H54 (cell line): ENCODE data around the gene DHX9.
A peak's percentile ranks its signal among the peaks of the same experiment; 100 is the strongest.

Experiments used
- DNase-seq: peaks from one replicate; pipeline ENCODE4 v3.0.0; 2011; ENCODE audit warnings: low spot score, mixed read lengths; ENCODE audit not compliant: insufficient read length
- FAIRE-seq: peaks from 3 replicates; lab custom pipeline; 2011; peaks lifted over from hg19 to GRCh38; lab: Jason Lieb, UNC
- POLR2A ChIP-seq: IDR thresholded peaks from 2 replicates; pipeline ENCODE4 v1.6.1; 2011; ENCODE audit warnings: low read depth, mild to moderate bottlenecking, low read length

Gene DHX9

DNA sequence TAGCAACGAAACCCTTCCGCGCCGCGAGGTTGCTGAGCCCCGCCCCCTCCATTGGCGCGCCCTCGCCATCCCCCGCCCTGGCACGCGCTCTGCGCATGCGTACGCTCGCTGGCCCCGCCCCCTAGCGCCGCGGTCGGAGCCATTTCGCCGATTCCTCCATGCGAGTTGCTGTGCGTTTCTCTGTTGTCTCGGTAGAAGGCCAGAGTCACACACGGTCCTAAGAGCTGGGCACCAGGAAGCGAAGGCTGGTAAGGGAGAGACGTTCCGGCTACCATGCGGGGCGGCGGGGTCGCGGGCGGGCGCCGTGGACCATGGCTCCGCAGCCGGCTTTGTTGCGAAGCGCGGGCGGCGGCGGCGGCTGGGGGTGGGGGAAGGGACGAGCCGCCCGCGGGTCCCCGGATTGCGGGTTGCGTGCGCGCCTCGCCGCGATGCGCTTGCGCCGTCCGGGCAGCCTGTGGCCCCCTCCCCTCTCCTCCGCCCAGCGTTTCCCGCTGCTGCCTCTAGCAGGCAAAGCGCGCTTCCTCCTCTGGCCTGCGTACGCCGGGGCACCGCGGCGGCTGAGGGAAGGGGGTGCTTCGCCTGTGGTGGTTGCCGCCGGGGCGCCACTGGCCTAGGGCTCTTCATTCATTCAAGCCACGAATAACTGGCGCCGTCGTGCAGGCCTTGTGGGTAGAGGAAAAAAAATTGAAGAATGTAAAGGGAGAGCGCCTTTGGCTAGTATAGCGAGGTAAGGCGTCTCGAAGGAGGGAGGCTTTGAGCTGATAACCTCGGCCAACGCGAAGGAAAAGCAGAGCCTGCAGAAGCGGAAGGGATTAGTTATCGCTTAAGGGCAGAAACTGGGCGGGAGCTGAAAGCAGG lies at the start of gene DHX9:
Gene DHX9 (plus strand): TSS at position 139 of the 858 bp plus-strand sequence. CDS start 3,220 bp downstream, outside the sequence.
- DNase-seq (peak; percentile 88), FAIRE-seq (peak; percentile 43)
- TF ChIP-seq POLR2A: peak; percentile 98

DNA sequence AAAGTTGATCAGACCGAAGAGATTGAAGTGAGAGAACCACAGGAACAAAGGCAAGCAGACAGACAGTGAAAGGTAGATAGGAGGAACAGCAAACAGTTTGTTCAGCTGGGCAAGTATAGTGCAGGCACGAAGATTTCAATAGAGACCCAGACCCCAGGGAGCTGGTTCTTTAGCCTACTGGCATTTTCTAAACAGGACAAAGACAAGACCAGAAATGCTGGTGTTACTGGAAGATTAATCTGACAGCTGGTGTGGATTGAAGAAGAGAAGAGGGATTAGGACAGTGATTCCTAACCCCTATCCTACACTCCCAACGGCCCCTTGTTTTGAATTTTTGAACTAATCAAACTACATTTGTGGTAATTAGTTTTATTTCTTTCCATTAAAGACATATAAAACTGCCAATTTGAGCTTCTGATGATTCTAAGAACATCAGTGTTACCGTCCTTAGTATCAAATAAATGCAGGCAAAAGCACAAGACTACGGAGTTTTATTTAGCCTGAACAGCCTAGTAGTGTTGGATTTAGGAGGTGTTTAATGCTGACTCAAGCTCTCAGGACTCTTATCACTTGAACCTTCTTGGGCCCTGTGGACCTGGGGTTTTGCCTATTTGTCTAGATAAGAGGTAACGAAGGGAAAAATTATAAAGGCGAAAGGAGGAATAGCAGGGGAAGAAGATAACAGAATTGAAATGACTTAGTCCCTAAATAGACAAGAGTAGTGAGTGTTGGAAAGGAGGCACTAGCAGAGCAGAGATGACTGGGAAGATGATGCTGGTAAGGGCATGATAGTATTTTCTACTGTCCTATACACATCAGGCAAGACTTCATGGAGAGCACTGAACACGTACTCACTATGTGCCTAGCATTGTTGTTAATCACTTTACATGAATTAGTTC lies 47.6 kb upstream of the DHX9 start:
- no peak for FAIRE-seq
- DNase-seq: no peak
- TF ChIP-seq POLR2A: no peak

DNA sequence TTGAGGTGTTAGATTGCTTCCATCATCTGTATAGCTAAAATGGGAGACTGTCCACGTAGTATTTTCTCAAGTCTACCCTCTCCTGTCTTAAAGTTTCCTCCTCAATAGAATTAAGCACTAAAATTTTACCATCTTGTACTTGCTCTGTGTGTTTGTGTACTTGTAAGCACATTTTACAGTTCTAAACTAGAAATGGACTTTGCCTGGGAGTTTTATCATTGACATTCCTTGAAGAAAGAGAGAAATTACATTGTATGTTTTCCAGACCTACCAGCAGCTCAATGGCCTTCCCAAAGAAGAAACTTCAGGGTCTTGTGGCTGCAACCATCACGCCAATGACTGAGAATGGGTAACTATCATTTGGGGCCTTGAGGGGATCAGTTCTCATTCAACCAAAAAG lies 45.1 kb upstream of the DHX9 start:
- FAIRE-seq (no peak), DNase-seq (no peak)
- no peak for TF ChIP-seq POLR2A

DNA sequence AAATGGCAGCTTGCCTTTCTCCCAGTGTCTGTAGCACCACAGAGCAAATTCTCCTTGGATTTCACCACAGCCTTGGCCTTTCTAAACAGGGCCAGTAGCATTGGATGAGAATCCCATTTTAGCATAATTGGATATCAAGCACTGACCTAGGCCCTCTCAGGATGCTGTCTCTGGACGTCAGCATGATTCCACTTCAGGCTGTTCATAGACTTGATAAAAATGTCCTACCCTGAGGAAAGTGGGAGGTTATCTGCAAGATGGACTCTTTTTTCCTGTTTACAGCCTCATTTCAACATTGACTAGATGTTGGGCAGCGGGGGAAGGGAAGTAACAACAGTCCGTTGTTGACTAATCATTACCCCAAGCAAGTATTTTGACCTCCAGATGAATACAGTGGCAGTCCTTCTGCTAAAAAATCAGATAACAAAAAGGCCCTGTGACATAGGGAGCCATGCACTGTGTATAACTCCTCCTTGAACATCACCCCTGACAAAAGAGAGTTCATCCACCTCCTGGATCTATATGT lies 44.4 kb upstream of the DHX9 start:
- no peak for TF ChIP-seq POLR2A
- FAIRE-seq (no peak), DNase-seq (no peak)

DNA sequence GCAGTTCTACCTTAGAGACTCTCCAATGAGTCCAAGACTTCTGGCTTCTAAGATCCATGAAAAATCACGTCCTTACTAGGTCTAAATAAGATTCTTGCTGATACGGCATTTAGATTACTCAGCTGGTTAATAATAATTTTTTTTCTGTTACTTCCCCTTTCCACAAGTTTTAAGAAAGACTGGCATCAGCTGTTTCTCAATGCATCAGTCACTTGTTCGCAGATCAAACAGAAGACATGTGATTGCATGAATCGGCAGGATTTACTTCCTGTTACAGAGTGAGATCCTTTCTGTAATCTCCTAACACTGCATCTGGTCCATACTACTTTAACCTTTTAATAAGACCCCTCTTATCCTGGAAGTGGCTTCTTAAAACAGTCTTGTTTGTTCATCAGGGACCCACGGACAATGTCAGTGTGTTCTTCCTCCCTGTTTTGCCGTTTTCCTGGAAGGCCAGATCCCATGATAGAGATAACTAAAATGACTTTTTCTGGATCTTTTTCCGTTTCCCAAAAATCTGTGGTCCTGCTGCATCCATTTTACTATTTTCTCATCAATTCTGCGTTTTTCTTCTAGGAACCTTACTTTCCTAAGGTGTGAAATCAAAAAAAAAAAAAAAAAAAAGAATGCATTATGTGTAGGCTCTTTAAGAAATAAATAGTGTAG lies 43.5 kb upstream of the DHX9 start:
- FAIRE-seq (no peak), DNase-seq (no peak)
- no peak for TF ChIP-seq POLR2A

GRCh38 chr1:182802006-182802803 lies 36.9 kb upstream of the DHX9 start:
- DNase-seq (no peak), FAIRE-seq (no peak)
- no peak for TF ChIP-seq POLR2A

DNA sequence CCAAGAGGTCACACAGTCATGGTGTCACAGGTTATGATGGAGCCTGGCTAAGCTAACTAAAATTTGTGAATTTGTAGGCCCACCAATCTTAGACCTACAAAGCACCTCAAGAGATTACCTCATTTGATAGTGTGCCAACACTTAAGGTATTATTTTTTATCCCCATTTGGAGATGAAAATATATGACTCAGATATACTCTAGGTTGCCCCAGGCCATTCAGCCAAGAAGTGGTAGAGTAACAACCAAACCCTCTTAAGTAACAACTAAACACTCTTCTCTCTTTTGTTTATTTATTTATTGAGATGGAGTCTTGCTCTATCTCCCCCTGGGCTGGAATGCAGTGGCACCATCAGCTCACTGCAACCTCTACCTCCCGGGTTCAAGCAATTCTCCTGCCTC lies 35.3 kb upstream of the DHX9 start:
- FAIRE-seq (no peak), DNase-seq (no peak)
- TF ChIP-seq POLR2A: no peak

DNA sequence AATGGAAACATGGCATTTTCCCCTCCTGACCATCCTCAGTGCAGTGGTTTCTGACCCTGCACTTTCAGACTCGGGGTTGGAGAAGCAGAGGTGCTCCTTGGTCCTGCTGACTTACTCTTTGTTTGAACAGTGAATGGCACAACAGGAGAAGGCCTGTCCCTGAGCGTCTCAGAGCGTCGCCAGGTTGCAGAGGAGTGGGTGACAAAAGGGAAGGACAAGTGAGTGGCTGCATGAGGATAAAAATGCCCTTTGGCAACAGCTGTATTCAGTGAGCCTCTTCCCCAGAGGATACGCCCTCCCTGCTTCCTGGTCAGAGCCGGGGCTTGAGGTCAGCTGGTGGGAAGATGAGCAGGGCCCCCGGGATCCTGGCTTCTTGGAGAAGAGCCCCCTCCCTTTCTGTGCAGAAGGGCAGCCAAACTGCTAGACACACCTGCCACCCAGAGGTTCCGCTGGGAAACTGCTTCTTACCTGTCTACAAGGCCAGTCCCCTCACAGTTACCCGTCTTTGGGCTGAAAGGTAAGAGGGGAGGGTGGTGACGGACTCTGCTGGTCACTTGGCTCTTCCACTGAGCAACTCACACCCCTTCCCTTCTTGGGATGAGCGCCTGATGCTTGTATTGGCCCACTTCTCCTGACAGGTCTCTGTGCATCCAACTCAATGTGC lies 33.0 kb upstream of the DHX9 start:
- FAIRE-seq (no peak), DNase-seq (no peak)
- TF ChIP-seq POLR2A: no peak

DNA sequence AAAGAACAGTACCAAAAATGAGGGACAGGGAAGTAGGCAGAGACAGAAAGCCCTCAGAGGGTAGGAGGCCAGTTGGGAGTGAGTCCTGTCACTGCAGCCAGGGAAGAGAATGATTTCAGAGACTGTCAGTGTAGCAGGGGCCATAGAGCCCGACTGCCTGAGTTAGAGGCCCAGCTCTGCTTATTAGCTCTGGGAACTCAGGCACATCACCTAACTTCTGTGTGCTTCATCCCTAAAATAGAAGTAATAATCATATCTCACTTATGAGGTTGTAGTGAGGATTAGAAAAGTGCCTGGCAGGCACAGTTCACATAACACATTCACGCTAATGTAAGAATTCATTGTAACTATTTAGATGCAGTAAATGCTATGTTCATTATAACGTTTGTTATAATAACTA lies 31.2 kb upstream of the DHX9 start:
- FAIRE-seq (no peak), DNase-seq (no peak)
- TF ChIP-seq POLR2A: no peak

DNA sequence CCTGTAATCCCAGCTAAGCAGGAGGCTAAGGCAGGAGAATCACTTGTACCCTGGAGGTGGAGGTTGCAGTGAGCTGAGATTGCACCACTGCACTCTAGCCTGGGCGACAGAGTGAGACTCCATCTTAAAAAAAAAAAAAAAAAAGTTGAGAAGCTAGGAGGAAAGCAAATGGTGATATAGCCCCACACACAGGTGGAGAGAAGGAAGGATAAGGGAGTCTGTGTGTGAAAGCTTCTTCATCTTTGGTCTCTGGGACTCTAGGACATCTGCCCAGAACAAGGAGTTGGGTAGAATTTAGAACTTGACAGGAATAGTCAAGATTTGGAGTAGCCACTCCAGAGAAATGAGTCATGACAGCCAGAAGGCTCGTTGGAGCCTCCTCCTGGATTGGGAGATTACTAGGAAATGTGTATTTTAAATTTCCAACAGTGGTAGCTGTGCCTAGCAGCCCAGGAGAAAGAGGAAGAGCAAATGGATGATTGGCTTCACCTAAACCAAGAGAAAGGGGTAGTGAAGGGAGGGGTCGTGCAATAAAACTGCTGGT lies 29.7 kb upstream of the DHX9 start:
- FAIRE-seq (no peak), DNase-seq (no peak)
- no peak for TF ChIP-seq POLR2A

- DNase-seq: no peak
- no peak for FAIRE-seq
- no peak for TF ChIP-seq POLR2A
Measured at GRCh38 chr1:182811975-182812722, 27.0 kb upstream of the DHX9 start.

DNA sequence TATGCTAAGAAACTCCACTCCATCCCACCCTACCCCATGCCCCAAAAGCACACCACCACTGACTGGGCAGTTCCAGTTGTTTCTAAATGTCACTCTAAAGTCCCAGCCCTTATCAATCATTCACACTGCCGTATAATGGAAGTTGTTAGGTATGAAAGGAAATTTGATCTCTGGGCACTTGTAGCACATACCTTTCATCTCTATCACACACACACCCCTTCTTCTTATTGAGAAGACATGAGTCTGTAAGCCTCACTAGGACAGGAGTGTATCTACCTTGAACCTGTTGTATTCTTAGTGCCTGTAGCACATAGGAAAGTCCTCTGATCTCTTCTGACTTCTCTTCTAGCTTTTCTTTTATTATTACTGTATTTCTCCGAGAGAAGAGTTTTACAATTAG lies 22.3 kb upstream of the DHX9 start:
- no peak for TF ChIP-seq POLR2A
- DNase-seq (no peak), FAIRE-seq (no peak)
